Activated B cell treated with CpG ODN at 0.5 μM for 24 hours (primary cell): ENCODE measurements around the gene RGS14. TPM values are rescaled to one million over a fixed set of nuclear protein-coding genes. Genes with fewer than 3 reads are reported as not detected.

Experiments
- ATAC-seq: fragments of 200-7000 bp; cut with Tn5 transposase; one replicate; pipeline ENCODE4 v1.10.0; 2021; ENCODE audit warnings: low read depth, mild to moderate bottlenecking, moderate library complexity
- CTCF ChIA-PET: fragments of 350-600 bp; sonication (Branson Sonifier 250); formaldehyde crosslinking; loops from one replicate; lab custom pipeline; 2021; ENCODE audit warnings: antibody characterized with exemption; lab: Charles Lee
- POLR2A ChIA-PET: fragments of 350-600 bp; sonication (Branson Sonifier 250); formaldehyde crosslinking; loops from one replicate; lab custom pipeline; 2021; ENCODE audit warnings: antibody characterized with exemption; lab: Charles Lee
- DNase-seq: peaks from one replicate; pipeline ENCODE4 v3.0.0; 2022
- H3K27ac Mint-ChIP-seq: one replicate; pipeline ENCODE4 v1.8.0; 2020; ENCODE audit warnings: mixed read lengths
- H3K27me3 Mint-ChIP-seq: one replicate; pipeline ENCODE4 v1.8.0; 2021; ENCODE audit warnings: mixed read lengths
- H3K36me3 Mint-ChIP-seq: one replicate; pipeline ENCODE4 v1.8.0; 2021; ENCODE audit warnings: low read depth, mixed read lengths
- H3K4me1 Mint-ChIP-seq: one replicate; pipeline ENCODE4 v1.8.0; 2021; ENCODE audit warnings: mixed read lengths
- H3K4me3 Mint-ChIP-seq: one replicate; pipeline ENCODE4 v1.8.0; 2020; ENCODE audit warnings: mild to moderate bottlenecking, mixed read lengths
- H3K9me3 Mint-ChIP-seq: one replicate; pipeline ENCODE4 v1.8.0; 2020; ENCODE audit warnings: mixed read lengths
- intact Hi-C: fragments of 100-400 bp; cut with micrococcal nuclease; formaldehyde crosslinking; loops from one replicate; pipeline ENCODE4 v1.15.1; 2024
- total RNA-seq: library from RNA; stranded (reverse); gene quantifications from 2 replicates; pipeline ENCODE4 v1.2.3, GENCODE V29; 2022
- TF ChIP-seq, protein P1 (sequence below): fragments of 200-600 bp; IDR thresholded peaks from one replicate; pipeline ENCODE4 v1.8.0; 2022; ENCODE audit warnings: antibody characterized with exemption, mild to moderate bottlenecking

RGS14 gene, protein sequence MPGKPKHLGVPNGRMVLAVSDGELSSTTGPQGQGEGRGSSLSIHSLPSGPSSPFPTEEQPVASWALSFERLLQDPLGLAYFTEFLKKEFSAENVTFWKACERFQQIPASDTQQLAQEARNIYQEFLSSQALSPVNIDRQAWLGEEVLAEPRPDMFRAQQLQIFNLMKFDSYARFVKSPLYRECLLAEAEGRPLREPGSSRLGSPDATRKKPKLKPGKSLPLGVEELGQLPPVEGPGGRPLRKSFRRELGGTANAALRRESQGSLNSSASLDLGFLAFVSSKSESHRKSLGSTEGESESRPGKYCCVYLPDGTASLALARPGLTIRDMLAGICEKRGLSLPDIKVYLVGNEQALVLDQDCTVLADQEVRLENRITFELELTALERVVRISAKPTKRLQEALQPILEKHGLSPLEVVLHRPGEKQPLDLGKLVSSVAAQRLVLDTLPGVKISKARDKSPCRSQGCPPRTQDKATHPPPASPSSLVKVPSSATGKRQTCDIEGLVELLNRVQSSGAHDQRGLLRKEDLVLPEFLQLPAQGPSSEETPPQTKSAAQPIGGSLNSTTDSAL
- 50.6 and 58.3 TPM in 2 replicates for total RNA-seq

GRCh38 chr5:177357459-177358351 is at the start of gene RGS14:
Gene RGS14 (plus strand): TSS chr5:177357924. CDS start chr5:177358025, 101 bp downstream.
- intact Hi-C loops, result loop anchor here (2.0 kb wide), 5 partner anchors 13 to 69 kb away; partner anchors contain the start of genes GRK6, PRELID1 and RAB24
- Mint-ChIP-seq H3K27ac (peak within 1 kb of the TSS; percentile 92), H3K4me3 (peak within 1 kb of the TSS; percentile 85), H3K4me1 (peaks cover 72% of the 10 kb centered on the region), H3K36me3 (peaks cover 8% of the 10 kb centered on the region), H3K27me3 (no peaks in the 10 kb centered on the region), H3K9me3 (no peaks in the 10 kb centered on the region)
- DNase-seq (peak; percentile 71), ATAC-seq (peak; percentile 89)
- TF ChIP-seq, protein P1, sequence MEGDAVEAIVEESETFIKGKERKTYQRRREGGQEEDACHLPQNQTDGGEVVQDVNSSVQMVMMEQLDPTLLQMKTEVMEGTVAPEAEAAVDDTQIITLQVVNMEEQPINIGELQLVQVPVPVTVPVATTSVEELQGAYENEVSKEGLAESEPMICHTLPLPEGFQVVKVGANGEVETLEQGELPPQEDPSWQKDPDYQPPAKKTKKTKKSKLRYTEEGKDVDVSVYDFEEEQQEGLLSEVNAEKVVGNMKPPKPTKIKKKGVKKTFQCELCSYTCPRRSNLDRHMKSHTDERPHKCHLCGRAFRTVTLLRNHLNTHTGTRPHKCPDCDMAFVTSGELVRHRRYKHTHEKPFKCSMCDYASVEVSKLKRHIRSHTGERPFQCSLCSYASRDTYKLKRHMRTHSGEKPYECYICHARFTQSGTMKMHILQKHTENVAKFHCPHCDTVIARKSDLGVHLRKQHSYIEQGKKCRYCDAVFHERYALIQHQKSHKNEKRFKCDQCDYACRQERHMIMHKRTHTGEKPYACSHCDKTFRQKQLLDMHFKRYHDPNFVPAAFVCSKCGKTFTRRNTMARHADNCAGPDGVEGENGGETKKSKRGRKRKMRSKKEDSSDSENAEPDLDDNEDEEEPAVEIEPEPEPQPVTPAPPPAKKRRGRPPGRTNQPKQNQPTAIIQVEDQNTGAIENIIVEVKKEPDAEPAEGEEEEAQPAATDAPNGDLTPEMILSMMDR, result no peak
- ChIA-PET CTCF (interaction anchor here (1.0 to 3.0 kb wide), 3 partner anchors 12 to 56 kb away, joined by 3 to 16 read pairs (median 3); no protein-coding TSS in a partner anchor), POLR2A (interaction anchor here (0.8 to 1.6 kb wide), 7 partner anchors 13 to 224 kb away, joined by 3 to 9 read pairs (median 4); partner anchors contain the start of genes NSD1, PRELID1 and RAB24)

DNA sequence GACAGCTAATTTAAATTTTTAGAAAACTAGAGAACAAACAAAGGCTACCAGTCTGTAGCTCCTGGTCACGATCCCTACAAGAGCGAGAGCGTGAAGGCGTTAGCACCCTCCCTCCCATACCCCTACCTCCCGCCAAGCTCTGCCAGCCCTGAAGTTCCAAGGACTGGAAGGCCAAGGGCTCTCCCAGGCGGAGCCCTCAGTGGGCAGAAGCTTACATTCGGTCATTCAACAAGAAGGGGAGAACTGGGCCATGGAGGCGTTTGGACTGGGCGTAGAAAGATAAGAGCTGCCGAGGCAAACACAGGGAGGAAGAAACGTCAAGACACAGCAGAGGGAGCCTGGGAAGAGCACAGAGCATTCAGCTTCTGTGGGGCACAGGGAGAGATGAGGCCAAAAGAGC is 49.0 kb upstream of the RGS14 start:
- CTCF ChIA-PET, result interaction anchor here (1.1 to 2.2 kb wide), 9 partner anchors 9 to 222 kb away, joined by 3 to 7 read pairs (median 4); partner anchors contain the start of genes FGFR4 and PDLIM7
- Mint-ChIP-seq H3K27me3 (no peaks in the 10 kb centered on the region), H3K4me3 (no peak overlapping the region), H3K4me1 (peaks cover 64% of the 10 kb centered on the region), H3K27ac (peak overlapping the region; percentile 37), H3K9me3 (no peaks in the 10 kb centered on the region), H3K36me3 (peaks cover 22% of the 10 kb centered on the region)
- POLR2A ChIA-PET, result interaction anchor here (1.1 to 1.4 kb wide), 2 partner anchors 9 to 201 kb away, joined by 3 to 4 read pairs; partner anchors contain the start of gene DOK3
- TF ChIP-seq, protein P1, result no peak
- ATAC-seq, result no peak
- intact Hi-C loops, result no loop called here
- no peak for DNase-seq

DNA sequence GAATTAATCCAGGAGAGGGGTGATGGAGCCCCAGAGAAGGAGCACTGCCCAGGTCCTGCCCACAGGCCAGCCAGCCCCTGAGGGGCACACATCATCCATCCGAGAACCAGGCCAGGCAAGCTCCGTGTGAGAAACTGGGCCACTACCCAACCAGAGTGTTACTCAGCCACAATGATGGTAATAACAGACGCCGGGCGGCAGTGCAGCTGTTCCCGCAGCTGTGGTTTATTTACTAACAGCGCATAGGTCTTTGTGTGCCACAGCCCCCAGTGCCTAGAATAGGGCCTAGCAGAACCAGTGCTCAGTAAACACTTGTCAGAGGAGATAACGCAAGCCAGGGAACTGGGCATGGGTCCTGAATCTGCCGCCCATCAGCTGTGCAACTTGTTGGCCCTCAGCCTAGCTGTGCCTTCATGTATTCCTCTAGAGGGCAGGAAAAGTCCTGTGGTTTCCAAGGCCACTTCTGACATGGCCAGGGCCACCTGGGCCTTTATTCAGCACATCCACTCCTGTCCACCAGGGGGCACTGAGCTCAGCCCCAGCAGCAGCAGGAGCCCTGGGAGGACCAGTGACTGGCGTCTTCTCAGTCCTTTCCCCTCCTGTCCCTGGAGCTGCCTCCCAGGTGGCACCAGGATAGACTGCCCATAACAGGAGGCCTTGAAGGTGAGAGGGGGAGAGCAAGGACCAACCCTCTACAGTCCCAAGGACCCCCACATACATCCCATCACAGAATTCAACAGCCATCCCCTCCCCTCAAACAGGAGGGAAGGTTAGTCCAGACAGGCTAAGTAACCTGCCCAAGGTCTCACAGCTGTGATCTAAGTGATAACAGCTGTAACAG is 48.2 kb upstream of the RGS14 start:
- ChIA-PET POLR2A (interaction anchor here (0.6 to 1.4 kb wide), 5 partner anchors 8 to 201 kb away, joined by 3 to 4 read pairs (median 3); partner anchors contain the start of genes DOK3 and LMAN2), CTCF (interaction anchor here (0.7 to 2.2 kb wide), 22 partner anchors 8 to 223 kb away, joined by 3 to 10 read pairs (median 4); partner anchors contain the start of genes FGFR4, LMAN2 and PDLIM7)
- H3K4me3 Mint-ChIP-seq, result peak overlapping the region; percentile 59
- ATAC-seq (peak; percentile 28), DNase-seq (peak; percentile 55)
- H3K4me1 Mint-ChIP-seq, result peaks cover 58% of the 10 kb centered on the region
- intact Hi-C loops, result loop anchor here (2.0 to 5.0 kb wide), 3 partner anchors 93 to 843 kb away; partner anchors contain the start of gene NHP2
- no peaks in the 10 kb centered on the region for H3K27me3 Mint-ChIP-seq
- H3K36me3 Mint-ChIP-seq, result peaks cover 22% of the 10 kb centered on the region
- H3K27ac Mint-ChIP-seq, result peak overlapping the region; percentile 61
- TF ChIP-seq, protein P1, result peak; percentile 44
- H3K9me3 Mint-ChIP-seq, result no peaks in the 10 kb centered on the region

- no peaks in the 10 kb centered on the region for H3K9me3 Mint-ChIP-seq
- POLR2A ChIA-PET, result interaction anchor here (0.6 to 1.4 kb wide), 4 partner anchors 9 to 41 kb away, joined by 3 to 4 read pairs (median 3); partner anchors contain the start of gene LMAN2
- H3K36me3 Mint-ChIP-seq, result peaks cover 19% of the 10 kb centered on the region
- no peaks in the 10 kb centered on the region for H3K27me3 Mint-ChIP-seq
- ATAC-seq (no peak), DNase-seq (no peak)
- intact Hi-C loops, result loop anchor here (2.0 to 5.0 kb wide), 3 partner anchors 92 to 842 kb away; partner anchors contain the start of gene NHP2
- CTCF ChIA-PET, result interaction anchor here (0.7 to 2.2 kb wide), 18 partner anchors 9 to 197 kb away, joined by 3 to 10 read pairs (median 4); partner anchors contain the start of genes LMAN2 and PDLIM7
- no peak overlapping the region for H3K27ac Mint-ChIP-seq
- H3K4me1 Mint-ChIP-seq, result peaks cover 50% of the 10 kb centered on the region
- peak overlapping the region; percentile 80 for H3K4me3 Mint-ChIP-seq
- TF ChIP-seq, protein P1, result no peak
These were observed 47.4 kb upstream of the RGS14 start for GRCh38 chr5:177310332-177310731.
